GM18505 (cell line): Measurements from ENCODE around the gene PTPRC.

ENCODE experiments used
- ATAC-seq: cut with Tn5 transposase; IDR thresholded peaks from one replicate; pipeline ENCODE4 v1.9.1; 2021; ENCODE audit not compliant: unreplicated experiment
- POLR2A ChIP-seq: IDR thresholded peaks from 4 replicates; pipeline ENCODE4 v1.6.1; 2011; ENCODE audit warnings: borderline replicate concordance; ENCODE audit not compliant: insufficient read depth, insufficient read length; ENCODE audit errors: extremely low read depth

The PTPRC gene

GRCh38 chr1:198699167-198700015 is 60.6 kb downstream of the PTPRC start:
- peak; percentile 29 for TF ChIP-seq POLR2A
- no peak for ATAC-seq

- ATAC-seq = no peak
- TF ChIP-seq POLR2A = no peak
Measured at GRCh38 chr1:198700016-198700392, 61.2 kb downstream of the PTPRC start.

- no peak for ATAC-seq
- TF ChIP-seq POLR2A = no peak
Measured at GRCh38 chr1:198700396-198700795, 61.6 kb downstream of the PTPRC start.

GRCh38 chr1:198701250-198701649 is 62.4 kb downstream of the PTPRC start:
- TF ChIP-seq POLR2A = no peak
- no peak for ATAC-seq

- ATAC-seq = no peak
- no peak for TF ChIP-seq POLR2A
Measured at GRCh38 chr1:198701766-198702539, 63.1 kb downstream of the PTPRC start.

GRCh38 chr1:198708761-198709525 is 70.1 kb downstream of the PTPRC start:
- TF ChIP-seq POLR2A = no peak
- no peak for ATAC-seq

GRCh38 chr1:198711837-198712236 is 73.0 kb downstream of the PTPRC start:
- no peak for ATAC-seq
- TF ChIP-seq POLR2A = no peak

GRCh38 chr1:198713081-198713480 is 74.2 kb downstream of the PTPRC start:
- ATAC-seq = no peak
- TF ChIP-seq POLR2A = no peak

- TF ChIP-seq POLR2A = no peak
Measured at GRCh38 chr1:198714271-198714670, 75.4 kb downstream of the PTPRC start.

GRCh38 chr1:198716051-198716450 is 77.2 kb downstream of the PTPRC start:
- no peak for ATAC-seq
- TF ChIP-seq POLR2A = no peak

More at GRCh38 chr1:198714271-198714670, 75.4 kb downstream of the PTPRC start:
- ATAC-seq = no peak

GRCh38 chr1:198717510-198717909 is 78.7 kb downstream of the PTPRC start:
- ATAC-seq = no peak
- no peak for TF ChIP-seq POLR2A

- no peak for ATAC-seq
Measured at GRCh38 chr1:198723127-198723526, 84.3 kb downstream of the PTPRC start.

GRCh38 chr1:198725090-198725489 is 86.2 kb downstream of the PTPRC start:
- TF ChIP-seq POLR2A = no peak

More at GRCh38 chr1:198723127-198723526, 84.3 kb downstream of the PTPRC start:
- no peak for TF ChIP-seq POLR2A

More at GRCh38 chr1:198725090-198725489, 86.2 kb downstream of the PTPRC start:
- no peak for ATAC-seq
